AG04450 (cell line): Measurements from ENCODE around the gene EVC. TPM values are rescaled to one million over a fixed set of nuclear protein-coding genes. Genes with fewer than 3 reads are reported as not detected.

Experiments
- CTCF ChIA-PET: fragments of 300-600, 350-600 bp; formaldehyde crosslinking; extraction: SDS; loops from one replicate; lab custom pipeline; 2022; ENCODE audit warnings: antibody characterized with exemption, inconsistent platforms; lab: Charles Lee
- POLR2A ChIA-PET: fragments of 350-600 bp; formaldehyde crosslinking; extraction: SDS; loops from one replicate; lab custom pipeline; 2021; ENCODE audit warnings: antibody characterized with exemption, inconsistent platforms; lab: Yijun Ruan, JAX
- DNase-seq: peaks from one replicate; pipeline ENCODE4 v3.0.0-alpha.2; 2011; ENCODE audit warnings: low read depth, low spot score
- H3K27ac ChIP-seq: one replicate; pipeline ENCODE4 v1.5.1; 2012; ENCODE audit warnings: low read depth, low read length, control low read depth
- H3K27me3 ChIP-seq: one replicate; pipeline ENCODE4 v1.6.0; 2012; ENCODE audit warnings: low read length; ENCODE audit not compliant: control insufficient read depth, insufficient read depth
- H3K4me3 ChIP-seq: 2 replicates; pipeline ENCODE4 v1.5.1; 2011; ENCODE audit warnings: mild to moderate bottlenecking, low read depth, low read length, control low read depth
- H3K9me3 ChIP-seq: 2 replicates; pipeline ENCODE4 v1.5.1; 2012; ENCODE audit warnings: low read length; ENCODE audit not compliant: control insufficient read depth, insufficient read depth
- CTCF ChIP-seq: IDR thresholded peaks from 2 replicates; pipeline ENCODE4 v1.5.1; 2011; ENCODE audit warnings: low read depth, low read length, control low read depth, inconsistent platforms
- polyA plus RNA-seq: library from polyadenylated mRNA; depleted of rRNA; stranded (reverse); fragments of >200 nt; gene quantifications from 2 replicates; pipeline ENCODE4 v1.2.3, GENCODE V29; 2011

The EVC gene
- polyA plus RNA-seq, 1 experiment, result 11.5 TPM

- Histone ChIP-seq H3K27ac (no peak overlapping the region), H3K4me3 (no peak overlapping the region), H3K9me3 (no peaks in the 10 kb centered on the region), H3K27me3 (no peaks in the 10 kb centered on the region)
- ChIA-PET CTCF (interaction anchor here (0.5 to 3.1 kb wide), 5 partner anchors 9 to 74 kb away, joined by 3 to 13 read pairs (median 5); no protein-coding TSS in a partner anchor), POLR2A (no interaction called here)
- peak; percentile 57 for TF ChIP-seq CTCF
- DNase-seq, result no peak
Measured at GRCh38 chr4:5821665-5822358, 110.8 kb downstream of the EVC start.

- POLR2A ChIA-PET, result no interaction called here
- Histone ChIP-seq H3K27me3 (no peaks in the 10 kb centered on the region), H3K27ac (no peak overlapping the region), H3K9me3 (no peaks in the 10 kb centered on the region), H3K4me3 (no peak overlapping the region)
- CTCF ChIA-PET, result interaction anchor here (3.1 kb wide), 1 partner anchor 10 kb away, joined by 13 read pairs; no protein-coding TSS in a partner anchor
- no peak for TF ChIP-seq CTCF
- DNase-seq, result no peak
Measured at GRCh38 chr4:5822619-5823018, 111.6 kb downstream of the EVC start.

- POLR2A ChIA-PET, result no interaction called here
- Histone ChIP-seq H3K4me3 (no peak overlapping the region), H3K9me3 (no peaks in the 10 kb centered on the region), H3K27ac (no peak overlapping the region), H3K27me3 (no peaks in the 10 kb centered on the region)
- TF ChIP-seq CTCF, result no peak
- CTCF ChIA-PET, result interaction anchor here (0.9 to 3.1 kb wide), 4 partner anchors 9 to 424 kb away, joined by 3 to 13 read pairs (median 4); no protein-coding TSS in a partner anchor
- DNase-seq, result no peak
Measured at GRCh38 chr4:5823542-5824211, 112.7 kb downstream of the EVC start.

- Histone ChIP-seq H3K27me3 (no peaks in the 10 kb centered on the region), H3K9me3 (no peaks in the 10 kb centered on the region), H3K4me3 (no peak overlapping the region), H3K27ac (no peak overlapping the region)
- CTCF ChIA-PET, result interaction anchor here (0.9 to 3.1 kb wide), 4 partner anchors 9 to 424 kb away, joined by 3 to 13 read pairs (median 4); no protein-coding TSS in a partner anchor
- POLR2A ChIA-PET, result no interaction called here
- no peak for TF ChIP-seq CTCF
- DNase-seq, result no peak
Measured at GRCh38 chr4:5824227-5824626, 113.2 kb downstream of the EVC start.

DNA sequence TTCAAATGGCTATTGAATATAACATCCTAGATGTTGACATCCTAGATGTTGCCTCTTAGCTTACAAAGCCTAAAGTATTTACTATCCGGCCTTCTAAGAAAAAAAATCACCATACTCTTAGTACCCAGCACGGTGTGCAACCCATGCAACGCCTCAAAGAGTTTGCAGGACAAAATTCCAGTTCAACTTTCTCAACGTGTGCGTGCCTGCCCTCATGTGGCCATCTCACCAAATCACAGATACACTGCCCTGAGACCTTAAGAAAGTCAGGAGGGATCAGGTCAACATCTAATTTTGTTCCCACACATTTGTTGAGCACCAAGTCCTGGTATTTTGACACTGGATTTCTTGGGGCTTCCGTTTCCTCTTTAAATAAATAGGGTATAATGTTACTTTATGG is 113.6 kb downstream of the EVC start:
- H3K4me3 ChIP-seq, result no peak overlapping the region
- no peaks in the 10 kb centered on the region for H3K9me3 ChIP-seq
- H3K27ac ChIP-seq, result no peak overlapping the region
- H3K27me3 ChIP-seq, result no peaks in the 10 kb centered on the region
- DNase-seq, result no peak
- POLR2A ChIA-PET, result no interaction called here
- TF ChIP-seq CTCF, result peak; percentile 67
- CTCF ChIA-PET, result interaction anchor here (0.9 to 3.1 kb wide), 3 partner anchors 12 to 425 kb away, joined by 3 to 13 read pairs (median 5); no protein-coding TSS in a partner anchor
